T-cell (primary cell): ENCODE measurements around the gene PSMD1. TPM values are rescaled to one million over a fixed set of nuclear protein-coding genes. Genes with fewer than 3 reads are reported as not detected.
A peak's percentile ranks its signal among the peaks of the same experiment; 100 is the strongest.

Experiments
- ATAC-seq, 4 experiments: fragments of 200-7000 bp in 3 of 4; fragments of 150-1000 bp in 1 of 4; cut with Tn5 transposase; replicated peaks in 1 of 4; 1 replicate in 3 of 4; 2 replicates in 1 of 4; pipeline ENCODE4 v1.10.0; 2021; ENCODE audit warnings: moderate library complexity in 3 of 4, mild to moderate bottlenecking in 2 of 4, moderate number of reproducible peaks in 1 of 4
- CTCF ChIA-PET, 2 donors: fragments of 300-600 bp; sonication (Branson Sonifier 250); formaldehyde crosslinking; loops; one replicate each; lab custom pipeline; 2022; ENCODE audit warnings: antibody characterized with exemption in 2 of 2; lab: Charles Lee
- POLR2A ChIA-PET, 2 donors: fragments of 300-600 bp; sonication (Branson Sonifier 250); formaldehyde crosslinking; loops; one replicate each; lab custom pipeline; 2022; ENCODE audit warnings: antibody characterized with exemption in 2 of 2; lab: Charles Lee
- DNase-seq, 35 experiments: peaks; one replicate each; pipeline versions ENCODE4 v3.0.0 to v3.0.0-alpha.2; 2013 to 2023
- H3K27ac ChIP-seq: one replicate; pipeline ENCODE4 v1.5.1; 2013; ENCODE audit warnings: low read length
- H3K27me3 ChIP-seq, 2 experiments: replicated peaks in 1 of 2; 1 replicate in 1 of 2; 2 replicates in 1 of 2; pipeline versions ENCODE4 v1.6.1 to v1.7.0; 2013; ENCODE audit warnings: low read length in 1 of 2, mixed read lengths in 1 of 2; ENCODE audit not compliant: control insufficient read depth in 2 of 2, insufficient read depth in 2 of 2; ENCODE audit errors: extremely low read depth in 1 of 2
- H3K36me3 ChIP-seq, 2 donors: 1 replicate in 1 of 2; 2 replicates in 1 of 2; pipeline versions ENCODE4 v1.6.1 to v1.7.0; 2013; ENCODE audit warnings: low read length in 1 of 2; ENCODE audit not compliant: control insufficient read depth in 2 of 2, insufficient read depth in 1 of 2; ENCODE audit errors: extremely low read depth in 1 of 2
- H3K4me1 ChIP-seq, 2 experiments: 1 replicate in 1 of 2; 2 replicates in 1 of 2; pipeline versions ENCODE4 v1.6.1 to v1.7.0; 2013; ENCODE audit warnings: low read length in 2 of 2, mixed read lengths in 1 of 2; ENCODE audit not compliant: insufficient read depth in 2 of 2, control insufficient read depth in 1 of 2; ENCODE audit errors: extremely low read depth in 1 of 2
- H3K4me3 ChIP-seq, 2 donors: 1 replicate in 1 of 2; 2 replicates in 1 of 2; pipeline versions ENCODE4 v1.5.1 to v1.7.0; 2013; ENCODE audit warnings: mild to moderate bottlenecking in 2 of 2, low read length in 1 of 2, moderate library complexity in 1 of 2; ENCODE audit not compliant: control insufficient read depth in 1 of 2; ENCODE audit errors: extremely low read depth in 1 of 2
- H3K9me3 ChIP-seq: 2 replicates; pipeline ENCODE4 v1.7.0; 2013
- H3K27ac Mint-ChIP-seq, 2 donors: one replicate each; pipeline ENCODE4 v1.8.0; 2020 to 2021; ENCODE audit warnings: mild to moderate bottlenecking in 2 of 2, mixed read lengths in 2 of 2
- H3K27me3 Mint-ChIP-seq, 2 donors: one replicate each; pipeline ENCODE4 v1.8.0; 2021 to 2022; ENCODE audit warnings: mixed read lengths in 2 of 2
- H3K36me3 Mint-ChIP-seq: one replicate; pipeline ENCODE4 v1.8.0; 2021; ENCODE audit warnings: mixed read lengths
- H3K4me1 Mint-ChIP-seq, 3 donors: one replicate each; pipeline ENCODE4 v1.8.0; 2020 to 2022; ENCODE audit warnings: mixed read lengths in 3 of 3, mild to moderate bottlenecking in 1 of 3
- H3K4me3 Mint-ChIP-seq, 3 donors: one replicate each; pipeline ENCODE4 v1.8.0; 2020 to 2022; ENCODE audit warnings: mild to moderate bottlenecking in 3 of 3, mixed read lengths in 3 of 3, moderate library complexity in 3 of 3
- H3K9me3 Mint-ChIP-seq, 3 donors: one replicate each; pipeline ENCODE4 v1.8.0; 2020 to 2022; ENCODE audit warnings: mixed read lengths in 3 of 3
- WGBS: methylation state at CpG from one replicate; pipeline ENCODE4 v1.1.5; 2013; ENCODE audit warnings: missing lambda C conversion rate; ENCODE audit not compliant: insufficient coverage; 5-methylcytosine and 5-hydroxymethylcytosine counted together
- total RNA-seq, 35 experiments: library from RNA in 6 of 35; stranded (reverse) in 6 of 35; fragments of 120-200 nt in 1 of 35; gene quantifications; one replicate each; pipeline versions ENCODE4 v1.2.1 to v1.2.4 and lab custom pipeline; 2013 to 2026

The PSMD1 gene
- total RNA-seq, 5 donors from 2014 or later (not counting 1 experiment from before 2014, with no cell fraction given) = 39.5 to 48.2 (median 46.9) TPM

GRCh38 chr2:231118614-231118942, 61.9 kb downstream of the PSMD1 start:
- peaks cover 9 to 15% (median 12%) of the 10 kb centered on the region in 3 donors for H3K4me1 Mint-ChIP-seq
- H3K4me3 Mint-ChIP-seq = no peak overlapping the region
- WGBS = 100% methylated on average over 1 of the region's 2 CpGs
- H3K27ac Mint-ChIP-seq = no peak overlapping the region
- H3K27me3 Mint-ChIP-seq = no peaks in the 10 kb centered on the region
- Histone ChIP-seq H3K36me3 (peaks cover 0 to 1% of the 10 kb centered on the region in 2 donors), H3K27ac (no peak overlapping the region), H3K4me3 (no peak overlapping the region), H3K27me3 (no peaks in the 10 kb centered on the region), H3K4me1 (peaks cover 0 to 15% of the 10 kb centered on the region in 2 experiments), H3K9me3 (no peaks in the 10 kb centered on the region)
- no peaks in the 10 kb centered on the region for H3K9me3 Mint-ChIP-seq
- ChIA-PET CTCF (interaction anchor here in 1 of 2 donors (0.6 kb wide), 1 partner anchor 1421 kb away, joined by 3 read pairs; the partner anchor contains the start of gene CHRNG), POLR2A (no interaction called here)
- DNase-seq = no peak
- peaks cover 26% of the 10 kb centered on the region for H3K36me3 Mint-ChIP-seq
- no peak for ATAC-seq

GRCh38 chr2:231123362-231123898, 66.8 kb downstream of the PSMD1 start:
- peaks cover 12% of the 10 kb centered on the region for H3K36me3 Mint-ChIP-seq
- ATAC-seq = no peak
- no peaks in the 10 kb centered on the region for H3K9me3 Mint-ChIP-seq
- peak overlapping the region in 1 of 2 donors; percentile 5 for H3K27ac Mint-ChIP-seq
- POLR2A ChIA-PET = no interaction called here
- H3K4me3 Mint-ChIP-seq = no peak overlapping the region
- peaks cover 0 to 32% of the 10 kb centered on the region in 2 experiments for H3K4me1 ChIP-seq
- peak overlapping the region in 1 of 2 donors; percentile 17 for H3K4me3 ChIP-seq
- H3K36me3 ChIP-seq = no peaks in the 10 kb centered on the region
- CTCF ChIA-PET = interaction anchor here in 1 of 2 donors (0.6 kb wide), 1 partner anchor 68 kb away, joined by 4 read pairs; no protein-coding TSS in a partner anchor
- no peaks in the 10 kb centered on the region for H3K9me3 ChIP-seq
- H3K4me1 Mint-ChIP-seq = peaks cover 28 to 41% (median 30%) of the 10 kb centered on the region in 3 donors
- 92% methylated on average over 2 of the region's 4 CpGs for WGBS
- no peak overlapping the region for H3K27ac ChIP-seq
- no peak for DNase-seq
- H3K27me3 Mint-ChIP-seq = no peaks in the 10 kb centered on the region
- no peaks in the 10 kb centered on the region for H3K27me3 ChIP-seq

GRCh38 chr2:231124838-231125568, 68.3 kb downstream of the PSMD1 start, which contains the start of gene HTR2B:
HTR2B (minus strand) TSS chr2:231125042; CDS start chr2:231123764, 1,278 bp downstream.
- peak; percentile 66 to 81 (median 78) for ATAC-seq
- Mint-ChIP-seq H3K4me3 (peak within 1 kb of the TSS; percentile 43 to 60 (median 50)), H3K27me3 (no peaks in the 10 kb centered on the region), H3K4me1 (peaks cover 28 to 44% (median 30%) of the 10 kb centered on the region in 3 donors), H3K27ac (peak within 1 kb of the TSS; percentile 36 to 56), H3K36me3 (peaks cover 10% of the 10 kb centered on the region), H3K9me3 (no peaks in the 10 kb centered on the region)
- H3K36me3 ChIP-seq = no peaks in the 10 kb centered on the region
- no peak within 1 kb of the TSS for H3K27ac ChIP-seq
- H3K4me1 ChIP-seq = peaks cover 0 to 32% of the 10 kb centered on the region in 2 experiments
- H3K9me3 ChIP-seq = no peaks in the 10 kb centered on the region
- DNase-seq = peak in 4 of 35 experiments; percentile 1 to 33 (median 15)
- no peaks in the 10 kb centered on the region for H3K27me3 ChIP-seq
- POLR2A ChIA-PET = no interaction called here
- H3K4me3 ChIP-seq = peak within 1 kb of the TSS in 1 of 2 donors; percentile 6
- CTCF ChIA-PET = interaction anchor here (0.6 to 1.3 kb wide), 5 partner anchors 21 to 326 kb away, joined by 3 to 6 read pairs (median 4); partner anchors contain the start of gene PSMD1 (in 1 of the 2)
- WGBS = 59% methylated on average over 4 of the region's 5 CpGs

DNA sequence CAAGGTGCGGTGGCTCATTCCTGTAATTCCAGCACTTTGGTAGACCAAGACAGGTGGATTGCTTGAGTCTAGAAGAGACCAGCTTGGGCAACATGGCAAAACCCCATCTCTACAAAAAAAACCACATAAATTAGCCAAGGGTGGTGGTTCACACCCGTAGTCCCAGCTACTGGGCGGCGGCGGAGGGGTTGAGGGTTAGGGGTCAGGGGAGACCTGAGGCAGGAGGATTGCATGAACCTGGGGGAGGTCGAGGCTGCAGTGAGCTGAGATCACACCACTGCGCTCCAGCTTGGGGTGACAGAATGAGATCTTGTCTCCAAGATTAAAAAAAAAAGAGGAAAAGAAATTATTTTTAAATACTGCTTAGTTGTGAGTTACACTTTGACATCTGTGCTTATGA, 69.5 kb downstream of the PSMD1 start:
- Mint-ChIP-seq H3K27me3 (no peaks in the 10 kb centered on the region), H3K27ac (no peak overlapping the region), H3K9me3 (no peaks in the 10 kb centered on the region), H3K4me1 (peaks cover 25 to 36% (median 28%) of the 10 kb centered on the region in 3 donors), H3K36me3 (peaks cover 7% of the 10 kb centered on the region), H3K4me3 (no peak overlapping the region)
- peaks cover 0 to 32% of the 10 kb centered on the region in 2 experiments for H3K4me1 ChIP-seq
- H3K36me3 ChIP-seq = no peaks in the 10 kb centered on the region
- no peak overlapping the region for H3K4me3 ChIP-seq
- H3K27me3 ChIP-seq = no peaks in the 10 kb centered on the region
- no peak for ATAC-seq
- no peak for DNase-seq
- 87% methylated on average over 4 of the region's 7 CpGs for WGBS
- H3K27ac ChIP-seq = no peak overlapping the region
- CTCF ChIA-PET = interaction anchor here in 1 of 2 donors (1.3 kb wide), 1 partner anchor 22 kb away, joined by 4 read pairs; no protein-coding TSS in a partner anchor
- POLR2A ChIA-PET = no interaction called here
- no peaks in the 10 kb centered on the region for H3K9me3 ChIP-seq

DNA sequence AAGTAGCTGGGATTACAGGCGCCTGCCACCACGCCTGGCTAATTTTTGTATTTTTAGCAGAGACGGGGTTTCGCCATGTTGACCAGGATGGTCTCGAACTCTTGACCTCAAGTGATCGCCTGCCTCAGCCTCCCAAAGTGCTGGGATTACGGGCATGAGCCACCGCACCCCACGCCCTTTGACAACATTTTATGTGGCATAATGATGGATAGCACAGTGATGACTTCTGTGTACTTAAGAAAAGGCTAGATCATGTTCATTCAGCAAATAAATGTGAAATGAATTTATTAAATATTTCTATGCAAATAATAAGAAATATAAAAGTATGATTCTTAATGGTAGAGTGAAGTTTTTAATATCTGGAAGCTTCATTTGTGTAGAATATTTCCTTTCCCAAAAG, 70.8 kb downstream of the PSMD1 start:
- Mint-ChIP-seq H3K4me1 (peaks cover 25 to 36% (median 26%) of the 10 kb centered on the region in 3 donors), H3K27me3 (no peaks in the 10 kb centered on the region), H3K9me3 (no peaks in the 10 kb centered on the region), H3K4me3 (no peak overlapping the region), H3K27ac (no peak overlapping the region), H3K36me3 (peaks cover 7% of the 10 kb centered on the region)
- Histone ChIP-seq H3K27me3 (no peaks in the 10 kb centered on the region), H3K4me1 (peaks cover 0 to 25% of the 10 kb centered on the region in 2 experiments), H3K27ac (no peak overlapping the region), H3K4me3 (no peak overlapping the region), H3K36me3 (no peaks in the 10 kb centered on the region), H3K9me3 (no peaks in the 10 kb centered on the region)
- POLR2A ChIA-PET = no interaction called here
- CTCF ChIA-PET = no interaction called here
- ATAC-seq (no peak), DNase-seq (no peak)
- 98% methylated on average over 7 of the region's 9 CpGs for WGBS

- Histone ChIP-seq H3K27me3 (no peaks in the 10 kb centered on the region), H3K4me3 (no peak overlapping the region), H3K27ac (no peak overlapping the region), H3K36me3 (no peaks in the 10 kb centered on the region), H3K4me1 (peaks cover 0 to 23% of the 10 kb centered on the region in 2 experiments), H3K9me3 (no peaks in the 10 kb centered on the region)
- H3K4me3 Mint-ChIP-seq = no peak overlapping the region
- H3K4me1 Mint-ChIP-seq = peaks cover 25 to 36% (median 29%) of the 10 kb centered on the region in 3 donors
- CTCF ChIA-PET = interaction anchor here in 1 of 2 donors (1.0 kb wide), 1 partner anchor 8 kb away, joined by 4 read pairs; no protein-coding TSS in a partner anchor
- H3K36me3 Mint-ChIP-seq = peaks cover 7% of the 10 kb centered on the region
- WGBS = no CpG with 5 or more reads among the region's 1 CpG
- no peak for ATAC-seq
- no peaks in the 10 kb centered on the region for H3K27me3 Mint-ChIP-seq
- H3K9me3 Mint-ChIP-seq = no peaks in the 10 kb centered on the region
- no peak overlapping the region for H3K27ac Mint-ChIP-seq
- no peak for DNase-seq
- POLR2A ChIA-PET = interaction anchor here (0.5 to 0.6 kb wide), 3 partner anchors 45 to 358 kb away, joined by 5 to 6 read pairs (median 6); no protein-coding TSS in a partner anchor
Measured at GRCh38 chr2:231127936-231128335, 71.3 kb downstream of the PSMD1 start.
